Measurements from ENCODE around the gene OOEP. TPM values are rescaled to one million over a fixed set of nuclear protein-coding genes. Genes with fewer than 3 reads are reported as not detected.

The OOEP gene
- total RNA-seq, 1 experiment from 2014 or later, result not detected

DNA sequence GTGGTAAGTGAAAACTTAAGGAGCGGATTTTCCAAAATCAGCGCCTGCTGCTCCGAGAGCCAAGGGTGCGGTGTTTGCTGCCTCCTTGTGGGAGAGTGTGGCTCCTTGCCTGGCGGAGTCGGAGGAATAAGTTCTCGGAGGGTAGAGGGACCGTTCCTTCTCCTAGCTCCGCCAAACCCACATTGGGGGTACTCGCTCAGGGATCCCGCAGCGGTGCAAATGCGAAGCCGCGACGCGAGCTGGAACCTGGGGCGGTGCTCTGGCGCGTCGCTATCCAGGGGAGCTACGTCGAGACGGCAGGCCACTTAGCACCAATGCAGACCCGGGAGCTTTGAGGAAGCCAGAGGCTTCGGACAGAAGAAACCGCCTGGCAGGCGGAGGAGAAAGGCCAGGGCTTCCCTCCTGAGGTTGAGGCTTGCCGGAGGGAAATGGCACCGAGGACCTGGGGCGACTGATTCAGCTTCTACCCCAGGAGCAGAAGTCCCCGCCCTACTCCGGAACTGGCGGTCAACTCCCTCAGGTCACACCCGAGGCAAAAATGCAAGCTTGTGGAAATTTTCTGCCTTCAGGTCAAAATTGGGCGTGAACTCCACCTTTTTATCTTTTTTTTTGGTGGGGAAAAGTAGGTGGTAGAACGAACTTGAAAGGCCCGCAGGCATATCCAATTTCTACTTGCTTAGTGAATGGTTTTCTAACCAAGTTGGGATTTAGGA is 19.3 kb upstream of the OOEP start (continued):
- TF ChIP-seq CBX3 (IDR thresholded peaks at IDR 0.05; ENCODE audit: low read depth) (no peak), POLR2AphosphoS5 (IDR thresholded peaks at IDR 0.05; ENCODE audit: low read depth, low read length) (peak; percentile 86), TCF7L2 (IDR thresholded peaks at IDR 0.05; ENCODE audit: borderline replicate concordance, extremely low read depth, insufficient read depth, insufficient read length) (peak; percentile 79), CEBPB (IDR thresholded peaks at IDR 0.05; ENCODE audit: low read depth) (no peak)

GRCh38 chr6:73388433-73388799 is 18.7 kb upstream of the OOEP start:
- ChIA-PET POLR2A (interaction anchor here (1.0 to 1.5 kb wide), 6 partner anchors 11 to 264 kb away, joined by 3 to 10 read pairs (median 4); partner anchors contain the start of gene MTO1), CTCF (interaction anchor here (0.6 to 1.8 kb wide), 8 partner anchors 11 to 264 kb away, joined by 3 to 14 read pairs (median 4); no protein-coding TSS in a partner anchor), RAD21 (ENCODE audit: low non-redundant PET in 1 of 2, low total read pairs in 2 of 2, uncharacterized antibody in 2 of 2, unreplicated experiment in 2 of 2) (interaction anchor here in 1 of 2 experiments (0.6 kb wide), 1 partner anchor 99 kb away, joined by 6 read pairs; no protein-coding TSS in a partner anchor)
- Histone ChIP-seq H3K27ac (ENCODE audit: low read depth, low read length) (peak overlapping the region; percentile 90), H3K9ac (ENCODE audit: low read length) (peak overlapping the region; percentile 74), H3K9me3 (ENCODE audit: control insufficient read depth in 1 of 2, insufficient read depth in 1 of 2, low read depth in 1 of 2, low read length in 2 of 2) (no peaks in the 10 kb centered on the region), H3K27me3 (ENCODE audit: insufficient read depth, low read length) (no peaks in the 10 kb centered on the region), H3K9me2 (ENCODE audit: insufficient read depth) (no peaks in the 10 kb centered on the region), H2AFZ (ENCODE audit: low read depth, low read length, poor library complexity, severe bottlenecking) (no peak overlapping the region), H3K36me3 (ENCODE audit: control insufficient read depth in 1 of 2, insufficient read depth in 2 of 2, low read length in 2 of 2) (no peaks in the 10 kb centered on the region), H4K20me1 (ENCODE audit: insufficient read depth) (no peaks in the 10 kb centered on the region), H3K4me1 (ENCODE audit: control insufficient read depth in 1 of 2, insufficient read depth in 2 of 2, low read length in 2 of 2) (peaks cover 19 to 37% of the 10 kb centered on the region in 2 experiments), H3K79me2 (ENCODE audit: insufficient read depth, low read length) (no peaks in the 10 kb centered on the region), H3K4me2 (ENCODE audit: low read length) (peak overlapping the region; percentile 96), H3K4me3 (replicated peaks in 1 of 2; ENCODE audit: low read depth in 1 of 2, low read length in 2 of 2) (peak overlapping the region; percentile 52 to 66)
- TF ChIP-seq EZH2phosphoT487 (IDR thresholded peaks at IDR 0.05; ENCODE audit: borderline replicate concordance) (no peak), SP1 (IDR thresholded peaks at IDR 0.05; ENCODE audit: low read depth) (no peak), ZFX (IDR thresholded peaks at IDR 0.05) (no peak), EZH2 (IDR thresholded peaks at IDR 0.05) (no peak), ATF3 (IDR thresholded peaks at IDR 0.05) (no peak), RAD21 (IDR thresholded peaks at IDR 0.05; ENCODE audit: low read depth) (no peak), YY1 (IDR thresholded peaks at IDR 0.05; ENCODE audit: extremely low read depth, insufficient replicate concordance, low read depth, low read length) (no peak), EGR1 (IDR thresholded peaks at IDR 0.05; ENCODE audit: low read depth) (no peak)
- TF ChIP-seq, protein P1, sequence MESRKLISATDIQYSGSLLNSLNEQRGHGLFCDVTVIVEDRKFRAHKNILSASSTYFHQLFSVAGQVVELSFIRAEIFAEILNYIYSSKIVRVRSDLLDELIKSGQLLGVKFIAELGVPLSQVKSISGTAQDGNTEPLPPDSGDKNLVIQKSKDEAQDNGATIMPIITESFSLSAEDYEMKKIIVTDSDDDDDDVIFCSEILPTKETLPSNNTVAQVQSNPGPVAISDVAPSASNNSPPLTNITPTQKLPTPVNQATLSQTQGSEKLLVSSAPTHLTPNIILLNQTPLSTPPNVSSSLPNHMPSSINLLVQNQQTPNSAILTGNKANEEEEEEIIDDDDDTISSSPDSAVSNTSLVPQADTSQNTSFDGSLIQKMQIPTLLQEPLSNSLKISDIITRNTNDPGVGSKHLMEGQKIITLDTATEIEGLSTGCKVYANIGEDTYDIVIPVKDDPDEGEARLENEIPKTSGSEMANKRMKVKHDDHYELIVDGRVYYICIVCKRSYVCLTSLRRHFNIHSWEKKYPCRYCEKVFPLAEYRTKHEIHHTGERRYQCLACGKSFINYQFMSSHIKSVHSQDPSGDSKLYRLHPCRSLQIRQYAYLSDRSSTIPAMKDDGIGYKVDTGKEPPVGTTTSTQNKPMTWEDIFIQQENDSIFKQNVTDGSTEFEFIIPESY (IDR thresholded peaks at IDR 0.05; ENCODE audit: extremely low read depth, insufficient replicate concordance, low read length), result no peak
- intact Hi-C loops (cut with micrococcal nuclease), result loop anchor here (2.0 kb wide), 1 partner anchor 266 kb away; no protein-coding TSS in a partner anchor
- no peak for DNase-seq (ENCODE audit: low read depth, low spot score)
- BruUV-seq (replicated peaks), result no TSS peak
- peak; percentile 30 for ATAC-seq
